SU-DHL-6 (cell line): ENCODE data around the gene GANC.
"Not testable (repeated sequence)": the region's sequence is repeated elsewhere in the genome, so short reads cannot be mapped to it uniquely, and the experiment has no call there.

Source experiments
- H2AFZ ChIP-seq: fragments of 200-600 bp; sonication (generic); 2 replicates; pipeline ENCODE4 v1.6.1; 2014; ENCODE audit warnings: low read depth, mild to moderate bottlenecking, moderate library complexity, mixed read lengths, antibody characterized with exemption, low read length; ENCODE audit not compliant: severe bottlenecking
- H3F3A ChIP-seq: fragments of 200-600 bp; shearing (Covaris generic); 2 replicates; pipeline ENCODE4 v1.6.0; 2016; ENCODE audit warnings: antibody characterized with exemption, mild to moderate bottlenecking; ENCODE audit not compliant: insufficient read depth
- H3K27ac ChIP-seq: fragments of 200-600 bp; sonication (generic); 2 replicates; pipeline ENCODE4 v1.5.1; 2016; ENCODE audit warnings: low read depth, mild to moderate bottlenecking, low read length, moderate library complexity, mixed read lengths
- H3K27me3 ChIP-seq: fragments of 200-600 bp; sonication (generic), shearing (Covaris generic); 2 replicates; pipeline ENCODE4 v1.6.0; 2014; ENCODE audit warnings: mild to moderate bottlenecking, low read length
- H3K36me3 ChIP-seq: fragments of 200-600 bp; sonication (generic); 2 replicates; pipeline ENCODE4 v1.6.1; 2014; ENCODE audit warnings: mild to moderate bottlenecking, low read length, mixed read lengths
- H3K4me2 ChIP-seq: fragments of 300-600, 200-600 bp; shearing (Covaris generic), sonication (generic); 2 replicates; pipeline ENCODE4 v1.6.0; 2014; ENCODE audit warnings: low read length, low read depth, mild to moderate bottlenecking; ENCODE audit not compliant: poor library complexity, severe bottlenecking
- H3K4me3 ChIP-seq: fragments of 200-600 bp; sonication (generic); 2 replicates; pipeline ENCODE4 v1.5.1; 2014; ENCODE audit warnings: antibody characterized with exemption, low read length, mild to moderate bottlenecking, mixed read lengths; ENCODE audit not compliant: insufficient read depth, poor library complexity, severe bottlenecking
- H3K79me2 ChIP-seq: fragments of 200-600 bp; sonication (generic); 2 replicates; pipeline ENCODE4 v1.6.1; 2014; ENCODE audit warnings: mild to moderate bottlenecking, low read length, moderate library complexity; ENCODE audit not compliant: insufficient read depth
- H3K9ac ChIP-seq: fragments of 200-600 bp; sonication (generic); 2 replicates; pipeline ENCODE4 v1.7.0; 2014; ENCODE audit warnings: mild to moderate bottlenecking, low read length
- H3K9me2 ChIP-seq: fragments of 200-600 bp; sonication (generic); replicated peaks from 2 replicates; pipeline ENCODE4 v1.6.1; 2014; ENCODE audit warnings: low read length; ENCODE audit not compliant: insufficient read depth
- H3K9me3 ChIP-seq: fragments of 200-600 bp; sonication (generic); 2 replicates; pipeline ENCODE4 v1.6.1; 2014; ENCODE audit warnings: low read length, mixed read lengths; ENCODE audit not compliant: insufficient read depth
- H4K20me1 ChIP-seq: fragments of 200-600 bp; sonication (generic); 2 replicates; pipeline ENCODE4 v1.6.1; 2014; ENCODE audit warnings: low read depth, mild to moderate bottlenecking, antibody characterized with exemption, low read length, moderate library complexity, mixed read lengths
- EZH2phosphoT487 ChIP-seq: fragments of 200-600 bp; sonication (generic), shearing (Covaris generic); conservative IDR thresholded peaks from 2 replicates; pipeline ENCODE4 v1.6.1; 2018; ENCODE audit warnings: mild to moderate bottlenecking, antibody characterized with exemption, low read length, moderate library complexity, mixed read lengths
- TF ChIP-seq, protein P1 (sequence below): fragments of 200-600 bp; sonication (generic); IDR thresholded peaks from one replicate; pipeline ENCODE4 v1.5.1; 2017; ENCODE audit warnings: antibody characterized with exemption, mild to moderate bottlenecking, low read length, moderate library complexity; ENCODE audit not compliant: insufficient read depth, poor library complexity, severe bottlenecking

GANC gene

DNA sequence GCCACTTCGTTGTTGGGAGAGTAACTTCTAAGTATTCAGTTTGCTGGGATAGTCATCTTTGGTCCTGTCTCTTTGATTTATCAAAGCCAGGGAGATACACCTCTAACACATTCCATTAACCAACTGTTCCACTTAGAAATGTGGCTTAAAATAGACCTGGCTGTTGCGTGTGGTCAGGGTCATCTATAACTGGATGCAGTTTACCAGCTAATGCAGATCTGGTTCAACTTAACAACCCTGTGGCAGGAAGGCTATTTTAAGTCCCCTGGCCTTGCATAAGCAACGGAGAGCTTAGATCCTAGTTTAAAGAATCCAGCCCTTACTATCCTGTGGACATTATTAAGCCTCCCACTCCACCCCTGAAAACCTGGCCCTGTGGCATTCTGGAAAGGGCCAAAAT lies 58.2 kb downstream of the GANC start:
- TF ChIP-seq, protein P1, sequence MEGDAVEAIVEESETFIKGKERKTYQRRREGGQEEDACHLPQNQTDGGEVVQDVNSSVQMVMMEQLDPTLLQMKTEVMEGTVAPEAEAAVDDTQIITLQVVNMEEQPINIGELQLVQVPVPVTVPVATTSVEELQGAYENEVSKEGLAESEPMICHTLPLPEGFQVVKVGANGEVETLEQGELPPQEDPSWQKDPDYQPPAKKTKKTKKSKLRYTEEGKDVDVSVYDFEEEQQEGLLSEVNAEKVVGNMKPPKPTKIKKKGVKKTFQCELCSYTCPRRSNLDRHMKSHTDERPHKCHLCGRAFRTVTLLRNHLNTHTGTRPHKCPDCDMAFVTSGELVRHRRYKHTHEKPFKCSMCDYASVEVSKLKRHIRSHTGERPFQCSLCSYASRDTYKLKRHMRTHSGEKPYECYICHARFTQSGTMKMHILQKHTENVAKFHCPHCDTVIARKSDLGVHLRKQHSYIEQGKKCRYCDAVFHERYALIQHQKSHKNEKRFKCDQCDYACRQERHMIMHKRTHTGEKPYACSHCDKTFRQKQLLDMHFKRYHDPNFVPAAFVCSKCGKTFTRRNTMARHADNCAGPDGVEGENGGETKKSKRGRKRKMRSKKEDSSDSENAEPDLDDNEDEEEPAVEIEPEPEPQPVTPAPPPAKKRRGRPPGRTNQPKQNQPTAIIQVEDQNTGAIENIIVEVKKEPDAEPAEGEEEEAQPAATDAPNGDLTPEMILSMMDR = no peak
- TF ChIP-seq EZH2phosphoT487 = no peak
- no peak overlapping the region for H3K4me3 ChIP-seq
- no peaks in the 10 kb centered on the region for H3F3A ChIP-seq
- H3K36me3 ChIP-seq = no peaks in the 10 kb centered on the region
- no peaks in the 10 kb centered on the region for H3K79me2 ChIP-seq
- no peak overlapping the region for H3K4me2 ChIP-seq
- no peak overlapping the region for H3K9ac ChIP-seq
- no peaks in the 10 kb centered on the region for H4K20me1 ChIP-seq
- no peak overlapping the region for H3K27ac ChIP-seq
- H2AFZ ChIP-seq = no peak overlapping the region
- H3K27me3 ChIP-seq = no peaks in the 10 kb centered on the region
- H3K9me2 ChIP-seq = no peaks in the 10 kb centered on the region
- H3K9me3 ChIP-seq = no peaks in the 10 kb centered on the region

DNA sequence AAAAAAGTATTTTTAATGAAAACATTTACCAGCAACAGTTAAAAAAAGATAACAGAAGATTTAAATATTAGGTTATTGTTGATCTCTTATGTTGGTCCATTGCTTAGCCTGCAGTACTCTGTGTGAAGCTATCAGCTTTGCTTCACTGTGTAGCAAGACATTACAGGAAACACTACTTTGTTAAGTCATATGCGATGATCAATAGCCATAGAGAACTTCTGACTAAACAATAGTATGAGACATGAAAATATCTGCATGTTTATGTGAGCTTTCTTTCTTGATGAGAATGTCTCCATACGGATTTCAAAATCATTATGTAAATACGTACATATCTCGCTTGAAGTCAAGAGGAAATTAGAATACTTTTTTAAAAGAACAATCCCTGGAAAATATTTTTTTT lies 59.3 kb downstream of the GANC start:
- H4K20me1 ChIP-seq = no peaks in the 10 kb centered on the region
- no peak for TF ChIP-seq EZH2phosphoT487
- TF ChIP-seq, protein P1 = no peak
- H3K9me3 ChIP-seq = no peaks in the 10 kb centered on the region
- H3K36me3 ChIP-seq = no peaks in the 10 kb centered on the region
- no peaks in the 10 kb centered on the region for H3K27me3 ChIP-seq
- H3K79me2 ChIP-seq = no peaks in the 10 kb centered on the region
- H2AFZ ChIP-seq = no peak overlapping the region
- no peak overlapping the region for H3K4me3 ChIP-seq
- no peaks in the 10 kb centered on the region for H3K9me2 ChIP-seq
- no peaks in the 10 kb centered on the region for H3F3A ChIP-seq
- H3K4me2 ChIP-seq = no peak overlapping the region
- no peak overlapping the region for H3K9ac ChIP-seq
- no peak overlapping the region for H3K27ac ChIP-seq

GRCh38 chr15:42335074-42335473 lies 62.1 kb downstream of the GANC start:
- no peaks in the 10 kb centered on the region for H3K9me3 ChIP-seq
- no peak for TF ChIP-seq EZH2phosphoT487
- TF ChIP-seq, protein P1 = no peak
- H3K27me3 ChIP-seq = no peaks in the 10 kb centered on the region
- no peak overlapping the region for H3K4me3 ChIP-seq
- no peaks in the 10 kb centered on the region for H3K36me3 ChIP-seq
- H3K9me2 ChIP-seq = no peaks in the 10 kb centered on the region
- no peaks in the 10 kb centered on the region for H3F3A ChIP-seq
- no peak overlapping the region for H3K9ac ChIP-seq
- no peak overlapping the region for H2AFZ ChIP-seq
- no peaks in the 10 kb centered on the region for H3K79me2 ChIP-seq
- no peak overlapping the region for H3K4me2 ChIP-seq
- no peaks in the 10 kb centered on the region for H4K20me1 ChIP-seq
- no peak overlapping the region for H3K27ac ChIP-seq

GRCh38 chr15:42336650-42337049 lies 63.6 kb downstream of the GANC start:
- not testable (repeated sequence) for H3K4me3 ChIP-seq, H4K20me1 ChIP-seq, H3K9ac ChIP-seq, H3K9me3 ChIP-seq, H2AFZ ChIP-seq, H3K79me2 ChIP-seq, H3K4me2 ChIP-seq, H3K27ac ChIP-seq, H3K36me3 ChIP-seq, H3K27me3 ChIP-seq, H3F3A ChIP-seq, H3K9me2 ChIP-seq

DNA sequence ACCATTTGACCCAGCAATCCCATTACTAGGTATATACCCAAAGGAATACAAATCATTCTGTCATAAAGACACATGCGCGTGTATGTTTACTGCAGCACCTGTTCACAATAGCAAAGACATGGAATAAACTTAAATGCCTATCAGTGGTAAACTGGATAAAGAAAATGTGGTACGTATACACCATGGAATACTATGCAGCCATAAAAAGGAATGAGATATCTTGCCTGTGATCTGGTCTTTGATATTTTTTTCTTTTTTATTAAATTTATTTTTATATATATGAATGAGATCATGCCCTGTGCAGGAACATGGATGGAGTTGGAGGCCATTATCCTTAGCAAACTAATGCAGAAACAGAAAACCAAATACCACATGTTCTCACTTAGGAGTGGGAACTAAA lies 64.1 kb downstream of the GANC start:
- not testable (repeated sequence) for H3K4me3 ChIP-seq, H3K9ac ChIP-seq, H3F3A ChIP-seq, H3K79me2 ChIP-seq, H2AFZ ChIP-seq, H3K36me3 ChIP-seq, H3K27me3 ChIP-seq, H4K20me1 ChIP-seq, H3K27ac ChIP-seq, H3K9me3 ChIP-seq, H3K4me2 ChIP-seq, H3K9me2 ChIP-seq
